Measurements from ENCODE around the gene SCGB1D1.

DNA sequence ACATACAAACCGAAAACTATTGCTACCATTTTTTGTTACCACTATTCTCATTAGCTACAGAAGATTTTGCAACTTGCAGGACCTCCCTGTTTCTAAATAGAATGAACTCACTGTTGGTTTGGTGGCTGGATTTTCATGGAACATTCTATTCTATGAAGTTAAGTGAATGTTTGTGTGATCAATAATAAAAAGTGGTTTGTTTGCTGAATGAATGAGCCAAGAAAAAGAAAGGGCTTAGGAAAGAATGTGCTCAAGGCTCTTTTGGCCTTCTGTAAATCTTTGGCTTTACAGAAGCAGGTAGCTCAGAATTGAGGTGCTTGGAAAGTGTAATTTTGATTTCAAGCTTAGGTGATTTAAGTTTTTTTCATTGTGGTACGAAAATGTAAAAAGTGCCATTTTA lies 46.2 kb downstream of the SCGB1D1 start:
- no peak for TF ChIP-seq CTCF (IDR thresholded peaks at IDR 0.05)
- TF ChIP-seq EP300 (IDR thresholded peaks at IDR 0.05; ENCODE audit: low read depth), result no peak
- no peak for TF ChIP-seq POLR2AphosphoS5 (IDR thresholded peaks at IDR 0.05)
- no peak for TF ChIP-seq POLR2A (IDR thresholded peaks at IDR 0.05)
